Neural crest cell (in vitro differentiated cells): ENCODE measurements around the gene ANTXRL. TPM values are rescaled to one million over a fixed set of nuclear protein-coding genes. Genes with fewer than 3 reads are reported as not detected.
A peak's percentile ranks its signal among the peaks of the same experiment; 100 is the strongest.
"Not testable (repeated sequence)": the region's sequence is repeated elsewhere in the genome, so short reads cannot be mapped to it uniquely, and the experiment has no call there.

Experiments used
- DNase-seq: peaks from one replicate; pipeline ENCODE4 v3.0.0; 2021; ENCODE audit warnings: low read depth, mixed read lengths, low spot score
- H3K27ac Mint-ChIP-seq: one replicate; pipeline ENCODE4 v1.8.0; 2021; ENCODE audit warnings: mild to moderate bottlenecking, mixed read lengths; ENCODE audit not compliant: unreplicated experiment
- H3K27me3 Mint-ChIP-seq: 2 replicates; pipeline ENCODE4 v1.8.0; 2021; ENCODE audit warnings: low read depth, mild to moderate bottlenecking, mixed read lengths
- H3K36me3 Mint-ChIP-seq: 2 replicates; pipeline ENCODE4 v1.8.0; 2021; ENCODE audit warnings: low read depth, mild to moderate bottlenecking, mixed read lengths
- H3K4me1 Mint-ChIP-seq: 2 replicates; pipeline ENCODE4 v1.8.0; 2021; ENCODE audit warnings: mixed read lengths
- H3K4me3 Mint-ChIP-seq: one replicate; pipeline ENCODE4 v1.8.0; 2021; ENCODE audit warnings: mild to moderate bottlenecking, mixed read lengths
- H3K9me3 Mint-ChIP-seq: 2 replicates; pipeline ENCODE4 v1.8.0; 2021; ENCODE audit warnings: mixed read lengths
- total RNA-seq: library from RNA; stranded (reverse); gene quantifications from 2 replicates; pipeline ENCODE4 v1.2.1, GENCODE V29; 2021
- TF ChIP-seq, protein P1 (sequence below): fragments of 200-600 bp; sonication (generic); conservative IDR thresholded peaks from 2 replicates; pipeline ENCODE4 v1.5.0; 2021; ENCODE audit warnings: antibody characterized with exemption, mild to moderate bottlenecking

The ANTXRL gene
- total RNA-seq, 1 donor from 2014 or later = not detected

DNA sequence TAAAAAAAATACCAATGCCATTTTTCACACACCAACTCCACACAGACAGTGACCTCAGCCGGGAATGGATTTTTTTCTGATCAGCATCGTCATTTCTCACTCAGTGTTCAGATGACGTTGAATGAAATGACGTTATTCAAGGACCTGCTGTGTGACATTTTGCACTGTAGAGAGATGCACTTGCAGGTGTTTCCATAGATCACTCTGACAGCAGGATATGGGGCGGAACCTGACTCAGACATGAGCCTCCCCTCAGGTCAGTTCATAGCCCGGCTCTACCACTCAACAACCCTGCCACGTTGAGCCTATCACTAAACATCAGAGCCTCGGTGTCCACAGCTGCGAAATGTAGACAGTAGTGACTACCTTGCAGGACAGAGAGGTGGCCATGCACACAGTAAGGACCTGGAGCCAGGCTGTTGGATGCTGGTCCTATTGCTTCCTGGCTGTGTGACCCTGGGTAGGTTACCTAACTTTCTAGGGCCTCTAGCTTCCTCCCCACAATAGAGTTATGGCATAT lies 41.4 kb upstream of the ANTXRL start:
- TF ChIP-seq, protein P1, sequence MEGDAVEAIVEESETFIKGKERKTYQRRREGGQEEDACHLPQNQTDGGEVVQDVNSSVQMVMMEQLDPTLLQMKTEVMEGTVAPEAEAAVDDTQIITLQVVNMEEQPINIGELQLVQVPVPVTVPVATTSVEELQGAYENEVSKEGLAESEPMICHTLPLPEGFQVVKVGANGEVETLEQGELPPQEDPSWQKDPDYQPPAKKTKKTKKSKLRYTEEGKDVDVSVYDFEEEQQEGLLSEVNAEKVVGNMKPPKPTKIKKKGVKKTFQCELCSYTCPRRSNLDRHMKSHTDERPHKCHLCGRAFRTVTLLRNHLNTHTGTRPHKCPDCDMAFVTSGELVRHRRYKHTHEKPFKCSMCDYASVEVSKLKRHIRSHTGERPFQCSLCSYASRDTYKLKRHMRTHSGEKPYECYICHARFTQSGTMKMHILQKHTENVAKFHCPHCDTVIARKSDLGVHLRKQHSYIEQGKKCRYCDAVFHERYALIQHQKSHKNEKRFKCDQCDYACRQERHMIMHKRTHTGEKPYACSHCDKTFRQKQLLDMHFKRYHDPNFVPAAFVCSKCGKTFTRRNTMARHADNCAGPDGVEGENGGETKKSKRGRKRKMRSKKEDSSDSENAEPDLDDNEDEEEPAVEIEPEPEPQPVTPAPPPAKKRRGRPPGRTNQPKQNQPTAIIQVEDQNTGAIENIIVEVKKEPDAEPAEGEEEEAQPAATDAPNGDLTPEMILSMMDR = no peak
- Mint-ChIP-seq H3K36me3 (no peaks in the 10 kb centered on the region), H3K27ac (no peak overlapping the region), H3K27me3 (no peaks in the 10 kb centered on the region), H3K4me3 (no peak overlapping the region), H3K4me1 (no peaks in the 10 kb centered on the region), H3K9me3 (peaks cover 4% of the 10 kb centered on the region)
- DNase-seq = no peak

DNA sequence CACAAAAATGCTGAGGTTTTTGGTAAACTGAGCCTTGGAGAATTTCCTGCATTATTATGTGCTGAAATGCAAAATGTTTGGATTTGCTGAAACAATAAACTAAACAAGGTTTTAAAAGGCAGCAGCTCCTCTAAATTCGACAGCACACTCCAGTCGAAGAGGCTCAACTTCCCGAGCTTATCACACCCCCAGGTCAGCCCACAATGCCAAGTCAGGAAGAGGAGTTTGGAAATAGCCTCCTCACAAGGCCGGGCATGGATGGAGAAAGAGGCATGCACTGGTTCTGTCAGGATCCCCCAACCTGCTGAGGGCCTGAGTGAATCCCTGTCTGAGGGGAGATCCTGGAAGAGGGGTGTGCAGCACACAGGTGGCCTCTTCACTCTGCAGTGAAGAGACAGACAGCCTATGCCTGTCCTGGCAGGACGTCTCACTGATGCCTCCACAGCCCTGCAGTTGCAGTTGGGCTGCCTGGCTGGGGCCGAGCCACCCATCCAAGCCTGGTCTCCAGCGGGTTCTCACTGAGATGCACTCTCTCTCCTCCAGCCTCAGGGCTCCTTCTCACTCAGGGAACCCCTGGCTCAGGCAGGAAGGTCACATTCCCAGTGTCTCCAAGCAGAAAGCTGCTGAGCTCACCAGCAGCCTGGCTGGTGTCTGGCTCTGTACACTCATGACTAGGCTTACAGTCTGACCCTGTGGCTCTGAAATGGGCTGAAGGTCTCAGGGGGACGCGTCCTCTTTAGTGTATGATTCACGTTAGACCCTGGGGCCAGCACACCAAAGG lies 40.2 kb upstream of the ANTXRL start:
- H3K9me3 Mint-ChIP-seq, H3K4me1 Mint-ChIP-seq, H3K27me3 Mint-ChIP-seq, DNase-seq, H3K27ac Mint-ChIP-seq, H3K4me3 Mint-ChIP-seq, H3K36me3 Mint-ChIP-seq: not testable (repeated sequence)

DNA sequence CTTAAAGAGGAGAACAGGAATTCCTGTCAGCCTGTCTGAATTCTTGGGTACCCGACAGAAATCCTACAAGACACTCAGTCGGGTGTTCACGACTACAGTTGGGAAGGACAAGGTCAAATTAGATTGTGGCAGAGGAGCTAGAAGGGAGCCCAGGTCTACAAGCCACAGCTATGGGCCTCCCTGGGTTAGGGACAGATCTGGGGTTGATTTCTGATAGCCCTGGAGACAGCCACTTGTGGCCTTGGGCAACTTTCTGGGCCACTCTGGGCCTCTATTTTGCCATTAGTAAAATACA lies 39.7 kb upstream of the ANTXRL start:
- no peak for DNase-seq
- Mint-ChIP-seq H3K4me1 (no peaks in the 10 kb centered on the region), H3K36me3 (no peaks in the 10 kb centered on the region), H3K27me3 (no peaks in the 10 kb centered on the region), H3K9me3 (no peaks in the 10 kb centered on the region), H3K27ac (no peak overlapping the region), H3K4me3 (no peak overlapping the region)
- TF ChIP-seq, protein P1 = no peak

DNA sequence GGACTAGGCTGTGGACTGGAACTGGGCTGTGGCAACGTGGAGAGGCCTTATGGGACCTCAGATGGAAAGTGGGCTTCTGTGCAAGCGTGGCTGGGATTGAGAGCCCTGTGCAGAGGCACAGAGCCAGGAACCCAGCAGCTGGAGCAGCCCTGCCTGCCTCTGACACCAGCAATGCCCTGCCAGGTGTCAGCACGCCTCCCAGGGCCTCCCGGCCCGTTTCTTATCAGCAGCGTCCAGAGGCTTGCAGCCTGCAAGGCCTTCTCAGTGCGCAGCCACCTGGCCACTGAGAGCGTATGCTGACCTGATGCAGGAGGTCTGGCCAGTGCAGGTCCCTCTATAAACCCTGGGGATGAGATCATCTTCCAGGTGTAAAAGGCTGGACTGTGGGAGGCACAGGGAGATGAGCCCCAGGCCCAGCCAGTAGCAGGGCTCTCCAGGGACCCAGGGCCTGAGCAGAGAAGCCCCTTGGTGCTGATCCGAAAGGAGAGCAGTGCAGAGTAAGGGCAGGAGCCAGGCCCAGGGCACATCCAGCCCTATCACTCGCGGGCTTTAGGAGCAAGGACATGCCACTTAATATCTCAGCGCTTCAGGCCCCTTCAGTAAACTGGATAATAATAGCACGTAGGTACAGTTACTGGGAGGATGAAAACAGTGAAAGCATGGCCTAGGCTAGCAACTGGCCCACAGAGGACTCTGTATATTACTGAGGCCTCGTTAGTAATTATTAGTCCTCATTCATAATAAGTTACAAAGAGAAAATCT lies 38.8 kb upstream of the ANTXRL start:
- no peak overlapping the region for H3K27ac Mint-ChIP-seq
- H3K4me1 Mint-ChIP-seq = no peaks in the 10 kb centered on the region
- TF ChIP-seq, protein P1 = no peak
- H3K27me3 Mint-ChIP-seq = no peaks in the 10 kb centered on the region
- H3K36me3 Mint-ChIP-seq = no peaks in the 10 kb centered on the region
- no peak for DNase-seq
- H3K4me3 Mint-ChIP-seq = no peak overlapping the region
- no peaks in the 10 kb centered on the region for H3K9me3 Mint-ChIP-seq

DNA sequence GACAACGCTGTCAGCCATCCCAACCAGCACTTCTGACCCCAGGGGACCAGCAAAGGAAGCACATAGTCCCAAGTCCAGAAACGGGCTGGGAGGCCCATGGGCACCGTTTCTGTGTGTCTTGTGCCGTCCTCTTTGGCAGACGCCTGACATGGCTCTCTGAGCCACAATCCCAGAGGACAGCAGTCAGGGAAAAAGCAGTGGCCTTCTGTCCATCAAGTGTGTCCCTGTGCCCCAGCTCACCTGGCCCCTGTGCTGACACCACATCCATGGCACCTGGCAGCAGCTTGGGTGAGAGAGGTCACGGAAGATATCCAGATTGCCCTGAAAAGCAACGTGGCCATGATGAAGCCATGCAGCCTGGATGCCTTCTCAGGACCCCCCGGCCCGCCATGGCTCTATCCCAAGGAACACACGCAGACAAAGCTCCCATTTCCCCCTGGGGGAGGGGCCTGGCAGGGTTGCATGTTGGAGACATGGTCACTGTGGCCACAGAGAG lies 38.1 kb upstream of the ANTXRL start:
- Mint-ChIP-seq H3K27ac (peak overlapping the region; percentile 19), H3K36me3 (no peaks in the 10 kb centered on the region), H3K9me3 (no peaks in the 10 kb centered on the region), H3K4me1 (no peaks in the 10 kb centered on the region), H3K4me3 (no peak overlapping the region), H3K27me3 (no peaks in the 10 kb centered on the region)
- TF ChIP-seq, protein P1 = no peak
- DNase-seq = no peak

DNA sequence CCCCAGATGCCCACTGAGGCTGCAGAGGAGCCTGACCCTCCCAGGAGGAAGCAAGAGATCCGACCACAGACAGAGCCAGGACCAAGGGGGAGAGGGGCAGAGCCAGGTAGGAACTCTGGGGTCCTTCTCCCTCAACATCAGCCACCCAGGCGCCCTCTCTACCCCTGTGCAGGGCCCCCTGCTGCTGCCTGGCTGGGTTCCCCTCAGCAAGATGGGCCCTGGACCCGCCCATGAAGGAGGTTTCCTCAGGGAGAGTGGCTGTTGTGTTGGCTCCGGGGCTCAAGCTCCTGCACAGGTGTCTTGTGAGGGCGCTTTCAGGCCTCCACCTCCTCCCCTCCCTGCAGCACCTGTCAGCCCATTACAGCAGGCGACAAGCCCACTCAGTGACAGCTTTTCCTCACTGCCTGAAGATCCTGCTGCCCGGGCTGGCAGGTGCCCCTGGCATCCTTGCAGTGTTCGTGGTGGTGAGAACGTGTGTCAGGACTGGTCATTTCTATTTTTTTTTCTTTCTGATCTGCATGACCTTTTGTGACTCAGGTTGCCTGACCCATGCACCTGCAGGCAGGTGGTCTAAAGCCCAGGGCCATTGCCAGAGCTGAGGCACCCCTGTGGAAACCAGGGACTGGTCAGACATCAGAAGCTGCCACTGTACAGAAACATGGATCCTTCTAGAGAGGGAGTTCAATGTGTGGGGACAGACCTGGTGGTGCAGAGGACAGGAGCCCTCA lies 37.0 kb upstream of the ANTXRL start:
- H3K27me3 Mint-ChIP-seq, H3K36me3 Mint-ChIP-seq, DNase-seq, H3K27ac Mint-ChIP-seq, H3K4me1 Mint-ChIP-seq, H3K4me3 Mint-ChIP-seq, H3K9me3 Mint-ChIP-seq: not testable (repeated sequence)
